ENCODE measurements around the gene P2RX4. TPM values are rescaled to one million over a fixed set of nuclear protein-coding genes. Genes with fewer than 3 reads are reported as not detected.

P2RX4 gene
- total and polyA plus RNA-seq, 2 of the 13 experiments (the other 11 are each of a cell fraction or from before 2014, with no cell fraction given), result 13.8 to 30.8 TPM

DNA sequence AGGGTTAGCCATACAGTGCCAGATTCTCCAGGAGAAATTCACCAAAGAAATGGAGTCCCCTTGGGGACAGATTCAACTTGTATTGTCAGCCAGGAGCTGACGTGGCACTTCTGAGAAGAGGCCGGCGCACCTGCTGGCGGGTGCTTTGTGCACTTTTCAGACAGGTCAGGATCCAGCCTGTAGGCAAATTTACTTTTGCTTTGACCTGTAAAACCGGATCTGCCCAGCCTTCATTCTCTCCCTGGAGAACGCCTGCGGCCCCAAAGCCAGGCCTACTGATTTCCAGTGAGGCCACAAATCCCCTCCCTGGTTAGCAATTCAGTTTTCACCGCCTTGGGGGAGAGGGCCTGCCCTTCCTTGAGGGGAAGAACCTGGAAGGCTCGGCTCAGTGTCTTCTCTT is 17.4 kb downstream of the P2RX4 start (continued):
- no peak for TF ChIP-seq ATAD3A (CRISPR knock-in tag; IDR thresholded peaks at IDR 0.05)
- peak; percentile 42; the same call in 1 of the 2 replicates for TF ChIP-seq PHF21A (CRISPR knock-in tag; IDR thresholded peaks at IDR 0.05)
- TF ChIP-seq RARA (CRISPR knock-in tag; IDR thresholded peaks at IDR 0.05), result peak; percentile 36; the same call in 1 of the 2 replicates
- no peak for TF ChIP-seq SP1 (IDR thresholded peaks at IDR 0.05)
- TF ChIP-seq SP1 (CRISPR knock-in tag; IDR thresholded peaks at IDR 0.05), result no peak
- TF ChIP-seq POLR2AphosphoS2 (IDR thresholded peaks at IDR 0.05; ENCODE audit: low read depth, low read length), result no peak
- no peak for TF ChIP-seq RBM22 (optimal IDR thresholded peaks at IDR 0.05; ENCODE audit: low read length)
- TF ChIP-seq ZNF501 (CRISPR knock-in tag; IDR thresholded peaks at IDR 0.05), result peak; percentile 30; the same call in 1 of the 2 replicates
- no peak for TF ChIP-seq SPEN (CRISPR knock-in tag; IDR thresholded peaks at IDR 0.05; ENCODE audit: low read depth)
- TF ChIP-seq ZNF382 (CRISPR knock-in tag; IDR thresholded peaks at IDR 0.05; ENCODE audit: borderline replicate concordance), result no peak
- no peak for TF ChIP-seq CREB1 (IDR thresholded peaks at IDR 0.05)
- TF ChIP-seq CREB1 (CRISPR knock-in tag; IDR thresholded peaks at IDR 0.05), result peak; percentile 49; the same call in 1 of the 2 replicates
- TF ChIP-seq NR2F6 (IDR thresholded peaks at IDR 0.05), result peak; percentile 50; the same call in 1 of the 2 replicates
- peak; percentile 43; the same call in 1 of the 2 replicates for TF ChIP-seq NR2F6 (CRISPR knock-in tag; IDR thresholded peaks at IDR 0.05)
- no peak for TF ChIP-seq ZNF256 (CRISPR knock-in tag; conservative IDR thresholded peaks at IDR 0.05)
- TF ChIP-seq, protein P1, sequence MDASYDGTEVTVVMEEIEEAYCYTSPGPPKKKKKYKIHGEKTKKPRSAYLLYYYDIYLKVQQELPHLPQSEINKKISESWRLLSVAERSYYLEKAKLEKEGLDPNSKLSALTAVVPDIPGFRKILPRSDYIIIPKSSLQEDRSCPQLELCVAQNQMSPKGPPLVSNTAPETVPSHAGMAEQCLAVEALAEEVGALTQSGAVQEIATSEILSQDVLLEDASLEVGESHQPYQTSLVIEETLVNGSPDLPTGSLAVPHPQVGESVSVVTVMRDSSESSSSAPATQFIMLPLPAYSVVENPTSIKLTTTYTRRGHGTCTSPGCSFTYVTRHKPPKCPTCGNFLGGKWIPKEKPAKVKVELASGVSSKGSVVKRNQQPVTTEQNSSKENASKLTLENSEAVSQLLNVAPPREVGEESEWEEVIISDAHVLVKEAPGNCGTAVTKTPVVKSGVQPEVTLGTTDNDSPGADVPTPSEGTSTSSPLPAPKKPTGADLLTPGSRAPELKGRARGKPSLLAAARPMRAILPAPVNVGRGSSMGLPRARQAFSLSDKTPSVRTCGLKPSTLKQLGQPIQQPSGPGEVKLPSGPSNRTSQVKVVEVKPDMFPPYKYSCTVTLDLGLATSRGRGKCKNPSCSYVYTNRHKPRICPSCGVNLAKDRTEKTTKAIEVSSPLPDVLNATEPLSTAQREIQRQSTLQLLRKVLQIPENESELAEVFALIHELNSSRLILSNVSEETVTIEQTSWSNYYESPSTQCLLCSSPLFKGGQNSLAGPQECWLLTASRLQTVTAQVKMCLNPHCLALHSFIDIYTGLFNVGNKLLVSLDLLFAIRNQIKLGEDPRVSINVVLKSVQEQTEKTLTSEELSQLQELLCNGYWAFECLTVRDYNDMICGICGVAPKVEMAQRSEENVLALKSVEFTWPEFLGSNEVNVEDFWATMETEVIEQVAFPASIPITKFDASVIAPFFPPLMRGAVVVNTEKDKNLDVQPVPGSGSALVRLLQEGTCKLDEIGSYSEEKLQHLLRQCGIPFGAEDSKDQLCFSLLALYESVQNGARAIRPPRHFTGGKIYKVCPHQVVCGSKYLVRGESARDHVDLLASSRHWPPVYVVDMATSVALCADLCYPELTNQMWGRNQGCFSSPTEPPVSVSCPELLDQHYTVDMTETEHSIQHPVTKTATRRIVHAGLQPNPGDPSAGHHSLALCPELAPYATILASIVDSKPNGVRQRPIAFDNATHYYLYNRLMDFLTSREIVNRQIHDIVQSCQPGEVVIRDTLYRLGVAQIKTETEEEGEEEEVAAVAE (CRISPR knock-in tag; IDR thresholded peaks at IDR 0.05; ENCODE audit: borderline replicate concordance), result no peak
- no peak for TF ChIP-seq ZNF33B (CRISPR knock-in tag; IDR thresholded peaks at IDR 0.05)
- TF ChIP-seq, protein P2, sequence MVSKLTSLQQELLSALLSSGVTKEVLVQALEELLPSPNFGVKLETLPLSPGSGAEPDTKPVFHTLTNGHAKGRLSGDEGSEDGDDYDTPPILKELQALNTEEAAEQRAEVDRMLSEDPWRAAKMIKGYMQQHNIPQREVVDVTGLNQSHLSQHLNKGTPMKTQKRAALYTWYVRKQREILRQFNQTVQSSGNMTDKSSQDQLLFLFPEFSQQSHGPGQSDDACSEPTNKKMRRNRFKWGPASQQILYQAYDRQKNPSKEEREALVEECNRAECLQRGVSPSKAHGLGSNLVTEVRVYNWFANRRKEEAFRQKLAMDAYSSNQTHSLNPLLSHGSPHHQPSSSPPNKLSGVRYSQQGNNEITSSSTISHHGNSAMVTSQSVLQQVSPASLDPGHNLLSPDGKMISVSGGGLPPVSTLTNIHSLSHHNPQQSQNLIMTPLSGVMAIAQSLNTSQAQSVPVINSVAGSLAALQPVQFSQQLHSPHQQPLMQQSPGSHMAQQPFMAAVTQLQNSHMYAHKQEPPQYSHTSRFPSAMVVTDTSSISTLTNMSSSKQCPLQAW (CRISPR knock-in tag; IDR thresholded peaks at IDR 0.05), result peak; percentile 60
- no peak for TF ChIP-seq DNMT1 (CRISPR knock-in tag; IDR thresholded peaks at IDR 0.05)
- no peak for TF ChIP-seq ZNF598 (CRISPR knock-in tag; IDR thresholded peaks at IDR 0.05; ENCODE audit: borderline replicate concordance)
- TF ChIP-seq ZNF883 (CRISPR knock-in tag; IDR thresholded peaks at IDR 0.05; ENCODE audit: not compliant biosample characterization), result no peak
- TF ChIP-seq, protein P3, sequence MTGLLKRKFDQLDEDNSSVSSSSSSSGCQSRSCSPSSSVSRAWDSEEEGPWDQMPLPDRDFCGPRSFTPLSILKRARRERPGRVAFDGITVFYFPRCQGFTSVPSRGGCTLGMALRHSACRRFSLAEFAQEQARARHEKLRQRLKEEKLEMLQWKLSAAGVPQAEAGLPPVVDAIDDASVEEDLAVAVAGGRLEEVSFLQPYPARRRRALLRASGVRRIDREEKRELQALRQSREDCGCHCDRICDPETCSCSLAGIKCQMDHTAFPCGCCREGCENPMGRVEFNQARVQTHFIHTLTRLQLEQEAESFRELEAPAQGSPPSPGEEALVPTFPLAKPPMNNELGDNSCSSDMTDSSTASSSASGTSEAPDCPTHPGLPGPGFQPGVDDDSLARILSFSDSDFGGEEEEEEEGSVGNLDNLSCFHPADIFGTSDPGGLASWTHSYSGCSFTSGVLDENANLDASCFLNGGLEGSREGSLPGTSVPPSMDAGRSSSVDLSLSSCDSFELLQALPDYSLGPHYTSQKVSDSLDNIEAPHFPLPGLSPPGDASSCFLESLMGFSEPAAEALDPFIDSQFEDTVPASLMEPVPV (CRISPR knock-in tag; IDR thresholded peaks at IDR 0.05), result no peak
- no peak for TF ChIP-seq ZNF720 (CRISPR knock-in tag; IDR thresholded peaks at IDR 0.05)
- TF ChIP-seq ZBTB42 (CRISPR knock-in tag; IDR thresholded peaks at IDR 0.05), result no peak
- no peak for TF ChIP-seq DNMT3B (CRISPR knock-in tag; conservative IDR thresholded peaks at IDR 0.05)
- TF ChIP-seq ZNF430 (CRISPR knock-in tag; IDR thresholded peaks at IDR 0.05), result no peak
- no peak for TF ChIP-seq HDAC1 (CRISPR knock-in tag; IDR thresholded peaks at IDR 0.05)
- TF ChIP-seq MAFK (conservative IDR thresholded peaks at IDR 0.05 in 1 of 2, IDR thresholded peaks at IDR 0.05 in 1 of 2; ENCODE audit: low read length in 2 of 2), result peak; percentile 88 to 93
